ENCODE results near the gene L3MBTL4.

The L3MBTL4 gene

GRCh38 chr18:6023551-6023950 is 391.2 kb downstream of the L3MBTL4 start:
- DNase-seq = no peak

- no peak for DNase-seq
These were observed 391.9 kb downstream of the L3MBTL4 start for GRCh38 chr18:6022845-6023244.

DNA sequence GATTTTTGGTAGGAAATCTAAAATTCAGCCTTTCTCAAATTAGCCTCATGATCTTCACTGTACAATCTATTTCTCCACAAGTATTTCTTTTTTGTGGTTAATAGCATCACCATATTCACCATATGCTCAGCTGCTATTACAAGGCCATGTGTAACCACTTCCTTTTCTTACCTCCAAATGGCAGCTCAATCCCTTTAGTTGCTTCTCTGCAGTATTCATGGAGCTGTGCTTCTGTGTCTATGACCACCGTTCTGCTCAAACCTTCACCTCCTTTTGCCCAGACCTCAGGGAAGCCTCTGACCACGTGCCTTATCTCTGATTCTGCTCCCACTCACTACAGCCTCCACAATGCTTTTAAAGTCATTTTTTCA is 392.7 kb downstream of the L3MBTL4 start:
- no peak for DNase-seq

DNA sequence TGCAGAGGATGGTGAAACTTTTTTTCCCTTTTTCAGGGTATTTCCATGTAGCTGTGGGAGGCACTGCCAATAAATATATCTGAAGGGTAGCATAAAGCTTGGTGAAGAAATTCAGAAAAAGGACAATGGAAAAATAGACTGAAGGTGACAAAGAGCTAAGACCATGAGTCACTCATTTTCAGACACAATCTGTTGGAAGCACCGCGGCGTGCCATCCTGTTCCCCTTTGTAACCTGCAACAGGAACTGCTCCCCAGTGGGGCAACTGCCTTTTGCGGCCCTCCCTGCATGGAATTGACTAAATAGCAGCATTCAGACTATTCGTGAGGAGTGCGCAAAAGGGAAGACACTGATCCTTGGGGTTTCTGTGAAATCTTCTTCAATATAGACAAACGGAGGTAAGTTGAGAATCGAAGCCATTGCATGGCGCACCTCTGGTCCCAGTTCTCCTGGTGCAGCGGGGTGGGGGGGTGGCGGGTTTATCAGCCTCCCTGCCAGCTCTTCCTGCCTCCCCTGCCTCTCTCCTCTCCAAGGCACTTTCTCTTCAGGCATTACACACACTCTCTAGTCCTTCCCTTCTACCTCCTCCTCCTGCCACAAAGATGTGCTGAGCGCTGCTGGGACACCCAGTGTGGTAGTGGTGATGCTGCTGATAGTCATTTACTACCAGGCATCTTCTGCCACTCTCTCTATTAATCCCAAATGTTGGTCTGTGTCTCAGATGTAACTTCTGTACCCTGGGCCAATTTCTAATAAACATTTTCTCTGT is 393.2 kb downstream of the L3MBTL4 start:
- DNase-seq = no peak

- no peak for DNase-seq
These were observed 396.0 kb downstream of the L3MBTL4 start for GRCh38 chr18:6018671-6019070.

GRCh38 chr18:6017171-6017570 is 397.5 kb downstream of the L3MBTL4 start:
- DNase-seq = no peak

DNA sequence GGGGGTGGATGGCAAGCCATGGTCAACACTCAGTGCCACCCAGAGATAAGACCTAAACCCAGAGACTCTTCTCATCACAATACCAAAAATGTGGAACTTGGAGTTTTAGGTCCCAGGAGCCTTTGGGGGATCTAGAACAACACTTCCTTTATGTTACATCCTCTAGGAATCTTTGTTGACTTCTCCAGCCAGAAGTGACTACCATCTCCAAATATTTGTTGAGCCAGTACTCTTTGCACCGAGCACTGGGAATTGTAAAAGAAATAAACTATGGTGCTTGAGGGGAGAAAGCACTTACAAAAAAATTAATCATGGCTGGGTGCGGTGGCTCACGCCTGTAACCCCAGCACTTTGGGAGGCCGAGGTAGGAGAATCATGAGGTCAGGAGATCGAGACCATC is 399.3 kb downstream of the L3MBTL4 start:
- DNase-seq = no peak

GRCh38 chr18:6013171-6013810 is 401.4 kb downstream of the L3MBTL4 start:
- DNase-seq = no peak

GRCh38 chr18:6010921-6011320 is 403.8 kb downstream of the L3MBTL4 start:
- DNase-seq = no peak

DNA sequence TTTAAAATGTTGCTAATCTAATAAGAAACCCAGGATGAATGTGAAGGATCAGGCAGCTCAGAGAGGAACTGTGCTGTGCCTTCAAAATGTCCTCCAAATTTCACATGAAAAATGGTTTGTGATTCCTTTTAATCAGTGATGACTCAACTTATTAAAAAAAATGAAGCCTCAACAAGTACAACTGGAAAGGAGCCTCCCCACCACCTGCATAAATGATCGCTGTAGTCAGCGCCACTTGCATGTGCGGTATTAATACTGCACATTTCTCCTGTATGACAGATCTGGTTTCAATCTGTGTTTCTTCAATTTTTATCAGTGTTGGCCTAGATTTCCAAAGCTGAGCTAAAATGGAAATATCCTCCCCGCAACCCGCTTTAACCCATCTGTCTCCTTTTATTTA is 404.4 kb downstream of the L3MBTL4 start:
- DNase-seq = no peak

GRCh38 chr18:6009756-6010155 is 405.0 kb downstream of the L3MBTL4 start:
- DNase-seq = no peak

DNA sequence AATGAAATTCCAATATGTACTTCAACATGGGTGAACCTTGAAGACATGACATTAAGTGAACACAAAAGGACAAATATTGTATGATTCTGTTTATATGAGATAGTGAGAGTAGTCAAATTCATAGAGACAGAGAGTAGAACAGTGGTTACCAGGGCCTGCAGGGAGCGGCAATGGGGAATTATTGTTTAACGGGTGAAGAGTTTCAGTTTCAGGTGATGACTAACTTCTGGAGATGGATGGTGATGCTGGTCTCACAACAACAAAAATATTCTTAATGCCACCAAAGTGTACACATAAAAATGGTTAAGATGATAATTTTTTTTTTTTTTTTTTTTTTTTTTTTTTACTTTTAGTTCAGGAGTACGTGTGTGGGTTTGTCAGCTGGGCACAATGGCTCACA is 410.0 kb downstream of the L3MBTL4 start:
- DNase-seq = no peak

DNA sequence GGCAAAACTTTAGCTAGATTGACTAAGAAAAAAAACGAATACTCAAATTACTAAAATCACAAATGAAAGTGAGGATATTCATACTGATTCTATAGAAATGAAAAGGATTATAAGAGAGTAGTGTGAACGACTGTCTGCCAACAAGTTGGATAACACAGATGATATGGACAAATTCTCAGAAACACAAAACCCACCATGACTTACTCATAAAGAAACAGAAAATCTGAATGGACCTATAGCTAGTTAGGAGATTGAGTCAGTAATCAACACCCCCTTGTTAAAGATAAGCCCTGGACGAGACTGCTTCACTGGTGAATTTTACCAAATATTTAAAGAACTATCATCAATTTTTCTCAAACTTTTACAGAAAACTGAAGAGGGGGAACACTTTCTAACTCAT is 410.6 kb downstream of the L3MBTL4 start:
- DNase-seq = no peak

GRCh38 chr18:6001867-6002266 is 412.8 kb downstream of the L3MBTL4 start:
- DNase-seq = no peak

DNA sequence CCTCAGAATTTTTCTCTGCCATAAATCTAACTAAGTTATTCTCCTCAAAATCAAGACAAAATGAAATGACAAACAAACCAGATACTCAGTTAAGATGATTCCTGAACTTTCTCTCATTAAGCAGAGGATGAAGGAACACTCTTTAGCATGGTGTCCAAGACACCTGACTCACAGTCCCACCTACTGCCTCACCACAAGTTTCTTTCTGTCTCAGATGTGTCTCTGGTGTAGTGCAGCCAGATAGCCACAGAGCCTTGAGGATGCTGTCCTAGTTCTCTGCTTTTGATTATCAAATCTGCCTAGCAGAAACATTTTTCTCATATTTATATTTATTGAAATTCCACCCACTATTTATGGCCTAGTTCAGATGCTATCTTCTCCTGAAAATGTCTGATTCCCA is 415.8 kb downstream of the L3MBTL4 start:
- no peak for DNase-seq

GRCh38 chr18:5998166-5998881 is 416.4 kb downstream of the L3MBTL4 start:
- no peak for DNase-seq

DNA sequence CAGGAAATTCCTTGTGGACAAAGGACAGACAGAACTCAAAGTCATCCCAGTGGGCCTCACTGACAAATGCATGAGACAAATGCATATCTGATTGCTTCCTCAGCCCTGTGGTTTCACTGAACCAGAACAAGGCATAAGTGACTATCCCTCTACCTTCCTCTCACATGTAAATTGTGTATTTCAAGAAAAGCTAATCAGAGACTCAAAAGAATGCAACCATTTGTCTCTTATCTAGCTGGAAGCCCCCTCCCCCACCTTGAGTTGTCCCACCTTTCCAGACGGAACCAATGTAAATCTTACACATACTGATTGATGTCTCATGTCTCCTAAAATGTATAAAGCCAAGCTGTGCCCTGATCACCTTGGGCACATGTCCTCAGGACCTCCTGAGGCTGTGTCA is 417.4 kb downstream of the L3MBTL4 start:
- no peak for DNase-seq

GRCh38 chr18:5995626-5996025 is 419.1 kb downstream of the L3MBTL4 start:
- no peak for DNase-seq

GRCh38 chr18:5993938-5994337 is 420.8 kb downstream of the L3MBTL4 start:
- DNase-seq = no peak

DNA sequence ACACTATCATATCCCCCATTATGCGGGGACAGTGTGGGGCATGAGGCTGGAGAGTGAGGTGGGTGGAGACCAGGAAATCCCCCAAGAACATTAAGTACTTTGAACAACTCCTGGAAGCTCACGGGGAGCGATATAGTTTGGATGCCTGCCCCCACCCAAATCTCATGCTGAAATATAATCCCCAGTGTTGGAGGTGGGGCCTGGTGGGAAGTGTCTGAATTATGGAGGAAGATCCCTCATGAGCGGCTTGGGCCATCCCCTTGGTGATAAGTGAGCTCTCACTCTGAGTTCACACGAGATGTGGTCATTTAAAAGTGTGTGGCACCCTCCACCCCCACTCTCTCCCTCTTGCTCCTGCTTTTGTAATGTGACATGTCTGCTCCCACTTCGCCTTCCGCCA is 422.3 kb downstream of the L3MBTL4 start:
- DNase-seq = no peak

DNA sequence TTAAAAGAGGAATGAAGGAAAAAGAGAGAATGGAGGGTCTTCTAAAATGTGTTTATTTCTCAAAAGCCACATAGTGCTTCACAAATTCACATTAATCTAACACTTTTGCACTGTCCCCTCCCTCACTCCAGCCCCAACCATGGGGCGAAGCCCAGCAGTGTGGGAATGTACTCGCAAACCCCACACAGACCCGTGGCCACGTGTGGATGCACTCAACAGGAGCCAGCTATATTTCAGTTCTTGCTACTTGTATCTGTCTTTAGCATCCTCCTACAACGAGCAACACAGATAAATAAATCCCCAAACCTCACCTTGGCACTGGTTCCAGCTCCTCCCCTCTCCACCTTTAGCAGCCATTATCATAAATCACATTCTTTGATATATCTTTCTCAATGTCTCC is 427.5 kb downstream of the L3MBTL4 start:
- DNase-seq = no peak

- DNase-seq = no peak
These were observed 428.3 kb downstream of the L3MBTL4 start for GRCh38 chr18:5986257-5986931.

DNA sequence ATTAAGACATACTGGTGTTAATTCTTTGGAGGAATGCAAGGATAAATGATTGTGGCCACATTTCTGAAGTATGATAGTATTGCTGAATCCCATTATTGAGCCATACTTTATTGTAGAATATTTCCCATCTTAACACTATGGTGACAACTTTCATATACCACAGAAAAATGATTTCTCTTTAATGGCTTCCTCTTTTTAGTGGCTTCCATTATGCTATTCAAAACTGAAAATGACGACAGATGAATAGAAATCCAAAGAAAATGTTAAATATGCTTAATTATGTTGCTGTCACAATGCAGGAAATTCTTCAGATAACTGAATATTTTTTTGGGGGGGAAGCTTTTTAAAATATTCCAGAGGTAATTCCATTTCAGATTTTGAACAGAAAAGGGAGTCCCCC is 430.5 kb downstream of the L3MBTL4 start:
- no peak for DNase-seq

Data from right kidney (tissue), 1 donor.